Right lobe of liver (tissue), 4 donors: ENCODE data around the gene PRDM16.

Experiments
- POLR2A ChIP-seq: fragments of 450-650 bp; IDR thresholded peaks from one replicate; pipeline ENCODE4 v1.6.1; 2017; ENCODE audit warnings: antibody characterized with exemption, mild to moderate bottlenecking
- TF ChIP-seq, protein P1 (sequence below), 4 donors: fragments of 200-600 bp in 3 of 4; fragments of 450-650 bp in 1 of 4; IDR thresholded peaks; one replicate each; pipeline versions ENCODE4 v1.5.1 to v1.8.0; 2016 to 2022; ENCODE audit warnings: antibody characterized with exemption in 4 of 4, mild to moderate bottlenecking in 2 of 4
- donor health status: DM: no; HTN: no; CAD: no.
- donor health status: DM: no; HTN: no; CAD: no.
- donor health status: DM: no; HTN: yes; CAD: no.

DNA sequence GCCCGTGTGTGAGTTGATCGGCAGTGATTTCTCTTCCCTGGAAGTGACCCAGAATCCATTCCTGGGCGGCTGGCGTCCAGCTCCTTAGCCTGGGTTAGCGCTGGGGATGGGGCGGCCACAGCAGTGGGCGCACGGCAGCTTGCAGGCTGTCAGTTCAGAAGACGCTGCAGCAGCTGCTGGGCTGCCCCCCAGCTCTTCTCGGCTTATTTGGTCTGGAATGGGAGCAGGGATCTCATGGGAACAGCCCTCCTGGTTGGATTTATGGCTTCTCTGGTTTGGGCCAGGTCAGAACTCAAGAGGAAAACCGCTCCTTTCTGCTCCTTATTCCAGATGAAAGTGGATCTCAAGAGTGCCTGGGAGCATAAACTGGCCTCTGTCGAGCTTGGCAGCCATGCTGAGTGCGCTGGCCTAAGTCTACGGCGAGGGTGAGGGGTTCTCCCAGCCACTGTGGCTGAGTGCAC lies 148.2 kb downstream of the PRDM16 start:
- TF ChIP-seq, protein P1, sequence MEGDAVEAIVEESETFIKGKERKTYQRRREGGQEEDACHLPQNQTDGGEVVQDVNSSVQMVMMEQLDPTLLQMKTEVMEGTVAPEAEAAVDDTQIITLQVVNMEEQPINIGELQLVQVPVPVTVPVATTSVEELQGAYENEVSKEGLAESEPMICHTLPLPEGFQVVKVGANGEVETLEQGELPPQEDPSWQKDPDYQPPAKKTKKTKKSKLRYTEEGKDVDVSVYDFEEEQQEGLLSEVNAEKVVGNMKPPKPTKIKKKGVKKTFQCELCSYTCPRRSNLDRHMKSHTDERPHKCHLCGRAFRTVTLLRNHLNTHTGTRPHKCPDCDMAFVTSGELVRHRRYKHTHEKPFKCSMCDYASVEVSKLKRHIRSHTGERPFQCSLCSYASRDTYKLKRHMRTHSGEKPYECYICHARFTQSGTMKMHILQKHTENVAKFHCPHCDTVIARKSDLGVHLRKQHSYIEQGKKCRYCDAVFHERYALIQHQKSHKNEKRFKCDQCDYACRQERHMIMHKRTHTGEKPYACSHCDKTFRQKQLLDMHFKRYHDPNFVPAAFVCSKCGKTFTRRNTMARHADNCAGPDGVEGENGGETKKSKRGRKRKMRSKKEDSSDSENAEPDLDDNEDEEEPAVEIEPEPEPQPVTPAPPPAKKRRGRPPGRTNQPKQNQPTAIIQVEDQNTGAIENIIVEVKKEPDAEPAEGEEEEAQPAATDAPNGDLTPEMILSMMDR (IDR thresholded peaks at IDR 0.05), result no peak
- TF ChIP-seq POLR2A, result no peak
